Right cardiac atrium (tissue), 5 donors: ENCODE results near the gene FBXL16. TPM values are rescaled to one million over a fixed set of nuclear protein-coding genes. Genes with fewer than 3 reads are reported as not detected.

Experiments
- ATAC-seq, 2 donors: fragments of 200-7000 bp; cut with Tn5 transposase; one replicate each; pipeline versions ENCODE4 v1.8.0 to v1.9.1; 2020; ENCODE audit warnings: moderate library complexity in 2 of 2, mild to moderate bottlenecking in 1 of 2
- DNase-seq, 3 donors: peaks; one replicate each; pipeline ENCODE4 v3.0.0-alpha.2; 2020
- H3K27ac ChIP-seq: one replicate; pipeline ENCODE4 v1.5.1; 2013; ENCODE audit warnings: mild to moderate bottlenecking, low read length, control low read depth, moderate library complexity
- H3K27me3 ChIP-seq: one replicate; pipeline ENCODE4 v1.6.1; 2013; ENCODE audit not compliant: control insufficient read depth, insufficient read depth
- H3K4me1 ChIP-seq: one replicate; pipeline ENCODE4 v1.6.1; 2013; ENCODE audit warnings: low read length; ENCODE audit not compliant: control insufficient read depth, insufficient read depth
- H3K4me3 ChIP-seq: one replicate; pipeline ENCODE4 v1.5.1; 2013; ENCODE audit warnings: low read length, control low read depth
- H3K9me3 ChIP-seq: one replicate; pipeline ENCODE4 v1.6.1; 2013; ENCODE audit warnings: low read length; ENCODE audit not compliant: control insufficient read depth
- WGBS: extraction: QIAGEN DNeasy Blood & Tissue Kit; methylation state at CpG from one replicate; pipeline ENCODE4 v1.1.7; 2013; 5-methylcytosine and 5-hydroxymethylcytosine counted together
- intact Hi-C, 4 donors: fragments of 100-400 bp; cut with DNase I; formaldehyde crosslinking; loops; one replicate each; pipeline versions ENCODE4 v1.11.0 to v1.14.0; 2022 to 2023
- polyA plus RNA-seq: library from polyadenylated mRNA; stranded (reverse); fragments of 200-250 nt; gene quantifications from one replicate; pipeline ENCODE4 v1.2.3, GENCODE V29; 2013
- total RNA-seq, 4 donors: library from RNA; stranded (reverse); fragmentation: NEBNext Ultra II Directional; extraction: Animal tissue kit (Norgen Biotek cat#: 25700); gene quantifications; one replicate each; pipeline ENCODE4 v1.2.1, GENCODE V29; 2021
- donor health status: healthy with polysubstance abuse.
- donor health status: DM: no; HTN: yes; CAD: no.
- donor health status: DM: no; HTN: no; CAD: no.
- donor health status: DM: no; HTN: yes; CAD: no; lungs with severe emphysema.
- donor health status: DM: yes; HTN: yes; CAD: no.

FBXL16 gene
- total and polyA plus RNA-seq, 5 donors = 0.19 to 0.38 (median 0.34) TPM

DNA sequence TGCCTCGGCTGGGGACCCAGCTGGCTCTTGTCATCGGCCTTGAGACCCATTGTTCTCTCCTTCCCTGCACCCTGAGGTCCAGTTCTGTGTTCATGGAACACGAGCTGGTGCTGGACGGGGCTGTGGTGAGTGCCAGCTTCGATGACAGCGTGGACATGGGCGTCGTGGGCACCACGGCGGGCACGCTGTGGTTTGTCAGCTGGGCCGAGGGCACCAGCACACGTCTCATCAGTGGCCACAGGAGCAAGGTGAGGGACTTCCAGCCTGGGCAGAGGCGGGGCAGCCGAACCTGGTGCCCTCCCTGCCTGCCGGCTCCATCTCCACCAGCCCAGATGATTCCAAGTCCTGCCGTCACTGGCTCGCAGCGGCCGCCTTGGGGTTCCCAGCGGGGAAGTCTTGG is 43.0 kb downstream of the FBXL16 start:
- DNase-seq = no peak
- intact Hi-C loops = loop anchor here in 3 of 4 donors (5.0 to 10.0 kb wide), 3 partner anchors 75 to 268 kb away; partner anchors contain the start of gene NME4 (in 1 of the 3)

GRCh38 chr16:662095-662494 is 43.5 kb downstream of the FBXL16 start:
- Histone ChIP-seq H3K4me1 (no peaks in the 10 kb centered on the region), H3K27me3 (no peaks in the 10 kb centered on the region), H3K4me3 (no peak overlapping the region), H3K9me3 (no peaks in the 10 kb centered on the region), H3K27ac (no peak overlapping the region)
- ATAC-seq (no peak), DNase-seq (no peak)
- intact Hi-C loops = loop anchor here in 3 of 4 donors (5.0 to 10.0 kb wide), 3 partner anchors 75 to 267 kb away; partner anchors contain the start of gene NME4 (in 1 of the 3)
- 95% methylated on average over 19 of the region's 19 CpGs for WGBS

More for the DNA sequence above, 43.0 kb downstream of the FBXL16 start:
- Histone ChIP-seq H3K27me3 (no peaks in the 10 kb centered on the region), H3K9me3 (no peaks in the 10 kb centered on the region), H3K4me1 (no peaks in the 10 kb centered on the region), H3K4me3 (no peak overlapping the region), H3K27ac (no peak overlapping the region)
- ATAC-seq = no peak
- WGBS = 94% methylated on average over 21 of the region's 21 CpGs

- intact Hi-C loops = loop anchor here in 3 of 4 donors (5.0 to 10.0 kb wide), 3 partner anchors 74 to 267 kb away; partner anchors contain the start of gene NME4 (in 1 of the 3)
- H3K27ac ChIP-seq = no peak overlapping the region
- no peaks in the 10 kb centered on the region for H3K27me3 ChIP-seq
- H3K4me3 ChIP-seq = no peak overlapping the region
- no peaks in the 10 kb centered on the region for H3K4me1 ChIP-seq
- no peaks in the 10 kb centered on the region for H3K9me3 ChIP-seq
- peak; percentile 2 to 4 for ATAC-seq
- WGBS = 61% methylated on average over 35 of the region's 35 CpGs
- DNase-seq = no peak
Observed at GRCh38 chr16:661184-661821, 44.3 kb downstream of the FBXL16 start.

- Histone ChIP-seq H3K4me1 (no peaks in the 10 kb centered on the region), H3K27ac (peak overlapping the region; percentile 39), H3K27me3 (no peaks in the 10 kb centered on the region), H3K4me3 (no peak overlapping the region), H3K9me3 (no peaks in the 10 kb centered on the region)
- ATAC-seq (peak; percentile 78 to 85), DNase-seq (peak; percentile 88 to 96 (median 95))
- 24% methylated on average over 40 of the region's 43 CpGs for WGBS
- intact Hi-C loops = loop anchor here in 3 of 4 donors (5.0 to 10.0 kb wide), 3 partner anchors 73 to 266 kb away; partner anchors contain the start of gene NME4 (in 1 of the 3)
Observed at GRCh38 chr16:660459-661183, 45.0 kb downstream of the FBXL16 start.

- H3K4me1 ChIP-seq = no peaks in the 10 kb centered on the region
- H3K9me3 ChIP-seq = no peaks in the 10 kb centered on the region
- ATAC-seq (peak in 1 of 2 donors; percentile 4), DNase-seq (no peak)
- intact Hi-C loops = loop anchor here in 3 of 4 donors (5.0 to 10.0 kb wide), 3 partner anchors 73 to 265 kb away; partner anchors contain the start of gene NME4 (in 1 of the 3)
- H3K27ac ChIP-seq = peak overlapping the region; percentile 39
- no peaks in the 10 kb centered on the region for H3K27me3 ChIP-seq
- WGBS = 58% methylated on average over 6 of the region's 6 CpGs
- H3K4me3 ChIP-seq = no peak overlapping the region
Observed at GRCh38 chr16:660132-660458, 45.5 kb downstream of the FBXL16 start.

DNA sequence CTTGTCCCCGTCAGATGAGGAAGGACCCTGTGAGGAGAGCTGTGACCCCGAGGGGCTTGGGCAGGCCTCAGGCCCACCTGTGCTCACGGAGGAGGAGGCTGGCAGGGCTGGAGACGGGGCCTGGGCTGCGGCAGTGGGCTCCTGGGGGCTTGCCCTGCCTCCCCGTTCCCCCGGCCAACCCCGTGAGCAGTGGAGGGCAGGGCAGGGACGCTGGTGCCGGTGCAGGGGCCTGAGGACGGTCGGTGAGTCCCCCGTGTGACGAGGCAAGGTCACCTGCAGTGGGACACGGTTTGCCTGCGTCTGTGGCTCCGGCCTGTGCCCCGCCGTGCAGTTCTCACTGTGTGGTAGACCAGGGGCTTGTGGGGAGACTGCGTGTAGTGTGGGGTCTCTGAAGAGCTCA is 46.0 kb downstream of the FBXL16 start:
- Histone ChIP-seq H3K4me1 (no peaks in the 10 kb centered on the region), H3K27ac (no peak overlapping the region), H3K9me3 (no peaks in the 10 kb centered on the region), H3K4me3 (no peak overlapping the region), H3K27me3 (no peaks in the 10 kb centered on the region)
- DNase-seq = no peak
- intact Hi-C loops = loop anchor here (5.0 to 10.0 kb wide), 4 partner anchors 72 to 265 kb away; partner anchors contain the start of gene NME4 (in 1 of the 4)
- peak in 1 of 2 donors; percentile 1 for ATAC-seq
- 87% methylated on average over 20 of the region's 20 CpGs for WGBS

DNA sequence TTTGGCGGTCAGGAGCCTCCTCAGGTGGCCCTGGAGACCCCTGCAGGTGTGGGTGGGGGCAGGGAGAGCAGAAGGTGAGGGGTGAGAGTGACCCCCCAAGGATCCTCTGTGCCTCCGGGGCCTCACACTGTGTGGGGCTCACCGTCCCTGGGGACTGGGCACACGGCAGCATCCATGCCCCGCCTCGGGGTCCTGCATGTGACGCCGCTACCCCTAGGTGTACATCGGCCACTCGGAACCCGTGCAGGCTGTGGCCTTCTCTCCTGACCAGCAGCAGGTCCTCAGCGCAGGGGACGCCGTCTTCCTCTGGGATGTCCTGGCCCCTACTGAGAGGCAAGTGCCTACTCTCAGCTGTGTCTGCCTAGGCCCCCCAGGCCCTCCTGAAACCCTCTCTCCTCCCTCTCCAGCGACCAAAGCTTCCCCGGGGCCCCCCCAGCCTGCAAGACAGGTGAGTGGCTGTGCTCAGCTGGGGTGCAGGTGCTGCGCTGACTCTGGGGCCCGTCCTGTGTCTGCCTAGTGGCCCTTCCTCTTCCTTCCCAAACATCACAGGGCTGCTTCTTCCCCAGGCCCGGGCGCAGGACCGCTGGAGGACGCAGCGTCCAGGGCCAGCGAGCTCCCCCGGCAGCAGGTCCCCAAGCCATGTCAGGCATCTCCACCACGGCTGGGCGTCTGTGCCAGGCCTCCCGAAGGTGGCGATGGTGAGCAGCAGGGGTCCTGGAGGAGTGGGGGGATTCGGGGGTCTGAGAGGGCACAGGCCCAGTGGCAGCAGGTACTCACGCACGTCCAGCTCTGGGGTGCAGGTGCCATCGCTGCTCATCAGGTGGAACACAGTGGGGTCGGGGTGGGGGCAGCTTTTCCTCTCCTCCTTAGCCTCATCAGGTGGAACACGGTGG is 46.7 kb downstream of the FBXL16 start:
- Histone ChIP-seq H3K4me1 (no peaks in the 10 kb centered on the region), H3K4me3 (no peak overlapping the region), H3K27ac (no peak overlapping the region), H3K27me3 (no peaks in the 10 kb centered on the region), H3K9me3 (no peaks in the 10 kb centered on the region)
- no peak for DNase-seq
- ATAC-seq = no peak
- intact Hi-C loops = loop anchor here in 1 of 4 donors (5.0 kb wide), 1 partner anchor 77 kb away; no protein-coding TSS in a partner anchor
- WGBS = 91% methylated on average over 35 of the region's 35 CpGs

GRCh38 chr16:657487-657886 is 48.1 kb downstream of the FBXL16 start:
- no peaks in the 10 kb centered on the region for H3K9me3 ChIP-seq
- no peaks in the 10 kb centered on the region for H3K4me1 ChIP-seq
- 94% methylated on average over 22 of the region's 22 CpGs for WGBS
- DNase-seq = no peak
- intact Hi-C loops = loop anchor here in 1 of 4 donors (5.0 kb wide), 1 partner anchor 75 kb away; no protein-coding TSS in a partner anchor
- no peak overlapping the region for H3K27ac ChIP-seq
- ATAC-seq = no peak
- no peaks in the 10 kb centered on the region for H3K27me3 ChIP-seq
- no peak overlapping the region for H3K4me3 ChIP-seq

GRCh38 chr16:654034-654433 is 51.6 kb downstream of the FBXL16 start:
- 91% methylated on average over 12 of the region's 12 CpGs for WGBS
- intact Hi-C loops = no loop called here

DNA sequence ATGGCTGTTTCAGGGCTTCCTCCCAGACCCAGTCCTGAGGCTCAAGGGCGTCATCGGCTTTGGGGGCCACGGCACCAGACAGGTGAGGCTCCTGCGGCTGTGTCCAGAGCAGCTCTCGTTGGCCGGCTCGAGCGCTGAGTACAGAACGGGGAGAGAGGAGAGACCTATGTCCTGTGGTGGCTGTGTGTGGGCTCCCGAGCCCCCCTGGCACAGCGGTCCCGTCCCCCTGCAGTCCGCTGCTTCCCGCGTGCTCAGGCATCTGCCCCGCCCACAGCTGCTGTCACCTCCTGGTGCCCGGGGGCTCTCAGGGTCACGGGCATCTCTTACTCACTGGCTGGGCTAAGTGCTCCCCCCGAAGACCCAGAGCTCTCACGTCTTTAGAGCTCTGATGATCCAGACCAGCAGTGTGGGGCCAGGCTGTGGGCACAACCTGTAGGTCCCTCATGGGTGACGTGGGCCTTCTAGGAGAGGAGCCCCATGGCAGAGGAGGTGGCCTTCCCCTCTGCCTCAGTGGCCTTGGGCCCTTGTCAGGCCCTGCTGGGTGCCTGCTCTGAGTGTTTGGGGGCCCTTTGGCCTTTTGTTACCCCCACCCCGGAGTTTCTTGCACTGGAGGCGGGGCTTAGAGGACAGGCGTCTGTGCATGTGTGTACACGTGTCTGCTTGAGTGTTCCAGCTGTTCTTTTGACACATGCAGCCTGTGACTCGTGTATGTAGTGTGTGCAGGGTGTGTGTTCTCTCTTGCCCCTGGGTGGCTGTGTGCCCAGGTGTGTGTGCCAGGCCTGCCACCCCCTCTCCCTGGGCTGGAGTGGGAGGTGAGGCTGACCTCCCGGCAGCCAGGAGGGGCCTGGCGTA is 52.9 kb downstream of the FBXL16 start:
- 85% methylated on average over 28 of the region's 28 CpGs for whole genome bisulfite sequencing
- DNase-seq = no peak
- H3K9me3 ChIP-seq = no peaks in the 10 kb centered on the region
- intact Hi-C loops = no loop called here
- H3K27me3 ChIP-seq = no peaks in the 10 kb centered on the region
- peaks cover 3% of the 10 kb centered on the region for H3K4me1 ChIP-seq
- H3K4me3 ChIP-seq = no peak overlapping the region
- ATAC-seq = no peak
- H3K27ac ChIP-seq = no peak overlapping the region

More at GRCh38 chr16:654034-654433, 51.6 kb downstream of the FBXL16 start:
- ATAC-seq (no peak), DNase-seq (no peak)
- no peaks in the 10 kb centered on the region for H3K27me3 ChIP-seq
- no peak overlapping the region for H3K27ac ChIP-seq
- H3K4me1 ChIP-seq = no peaks in the 10 kb centered on the region
- no peak overlapping the region for H3K4me3 ChIP-seq
- H3K9me3 ChIP-seq = no peaks in the 10 kb centered on the region
